Measurements from ENCODE around the gene DPP6.

Gene DPP6

GRCh38 chr7:154909241-154910105 is 857.3 kb downstream of the DPP6 start:
- TF ChIP-seq CTCF (IDR thresholded peaks at IDR 0.05; ENCODE audit: low read depth, low read length, missing control alignments), result no peak
- DNase-seq (ENCODE audit: low read depth), result no peak
- H3K4me3 ChIP-seq (ENCODE audit: low read depth, low read length), result no peak overlapping the region

- DNase-seq (ENCODE audit: low read depth), result no peak
- TF ChIP-seq CTCF (IDR thresholded peaks at IDR 0.05; ENCODE audit: low read depth, low read length, missing control alignments), result no peak
- H3K4me3 ChIP-seq (ENCODE audit: low read depth, low read length), result no peak overlapping the region
Measured at GRCh38 chr7:154910125-154910524, 857.9 kb downstream of the DPP6 start.

GRCh38 chr7:154910977-154911376 is 858.8 kb downstream of the DPP6 start:
- DNase-seq (ENCODE audit: low read depth), result no peak
- no peak overlapping the region for H3K4me3 ChIP-seq (ENCODE audit: low read depth, low read length)
- TF ChIP-seq CTCF (IDR thresholded peaks at IDR 0.05; ENCODE audit: low read depth, low read length, missing control alignments), result no peak

GRCh38 chr7:154911411-154911810 is 859.2 kb downstream of the DPP6 start:
- TF ChIP-seq CTCF (IDR thresholded peaks at IDR 0.05; ENCODE audit: low read depth, low read length, missing control alignments), result no peak
- no peak overlapping the region for H3K4me3 ChIP-seq (ENCODE audit: low read depth, low read length)

GRCh38 chr7:154911862-154912455 is 859.8 kb downstream of the DPP6 start:
- DNase-seq (ENCODE audit: low read depth), result no peak
- no peak overlapping the region for H3K4me3 ChIP-seq (ENCODE audit: low read depth, low read length)
- TF ChIP-seq CTCF (IDR thresholded peaks at IDR 0.05; ENCODE audit: low read depth, low read length, missing control alignments), result no peak

More at GRCh38 chr7:154911411-154911810, 859.2 kb downstream of the DPP6 start:
- no peak for DNase-seq (ENCODE audit: low read depth)

GRCh38 chr7:154912871-154913637 is 860.9 kb downstream of the DPP6 start:
- no peak overlapping the region for H3K4me3 ChIP-seq (ENCODE audit: low read depth, low read length)
- TF ChIP-seq CTCF (IDR thresholded peaks at IDR 0.05; ENCODE audit: low read depth, low read length, missing control alignments), result no peak
- DNase-seq (ENCODE audit: low read depth), result no peak
